ENCODE data around the gene TTC34. TPM values are rescaled to one million over a fixed set of nuclear protein-coding genes. Genes with fewer than 3 reads are reported as not detected.
"Not testable (repeated sequence)": the region's sequence is repeated elsewhere in the genome, so short reads cannot be mapped to it uniquely, and the experiment has no call there.

The TTC34 gene
- total and polyA plus RNA-seq, 2 experiments from 2014 or later: 0.05 to 0.22 TPM

DNA sequence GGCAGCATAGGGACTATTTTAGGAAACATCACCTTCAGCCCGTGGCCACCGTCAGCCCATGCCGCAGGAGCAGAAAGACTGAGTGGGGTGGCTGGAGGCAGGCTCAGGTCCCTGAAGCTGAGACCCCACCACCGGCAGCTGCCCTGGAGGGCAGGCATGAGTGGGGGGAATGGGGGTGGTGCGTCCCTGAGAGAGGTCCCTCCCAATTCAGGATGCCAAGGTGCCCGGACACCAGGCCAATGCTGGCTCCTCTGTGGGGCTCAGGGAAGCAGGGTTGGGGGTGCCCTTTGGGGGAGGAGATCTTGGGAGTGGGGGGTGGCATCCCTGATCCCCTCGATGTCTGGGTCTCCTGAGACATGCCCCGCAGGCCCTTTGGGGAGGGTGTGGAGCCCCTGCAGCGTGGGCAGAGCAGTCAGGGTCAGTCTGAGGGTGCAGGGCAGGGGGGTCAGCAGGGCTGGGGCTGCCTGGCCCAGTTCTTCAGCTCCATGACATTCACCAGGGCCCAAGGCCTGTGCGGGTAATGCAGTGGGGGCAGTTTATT is 998 bp upstream of the TTC34 start:
- no peak for DNase-seq
- in situ Hi-C loops (cut with MboI): no loop called here
- no peaks in the 10 kb centered on the region for H3K9me2 ChIP-seq (ENCODE audit: insufficient read depth)
- H3K27ac ChIP-seq: no peak overlapping the region
- H3K9ac ChIP-seq: no peak overlapping the region
- H3K9me3 ChIP-seq (ENCODE audit: low read depth): no peaks in the 10 kb centered on the region
- H3K4me1 ChIP-seq (ENCODE audit: insufficient read depth): no peaks in the 10 kb centered on the region
- no peaks in the 10 kb centered on the region for H4K20me1 ChIP-seq (ENCODE audit: insufficient read depth)
- H3K4me2 ChIP-seq (ENCODE audit: unreplicated experiment): no peak overlapping the region
- H3K27me3 ChIP-seq (replicated peaks; ENCODE audit: insufficient read depth): no peaks in the 10 kb centered on the region
- no peaks in the 10 kb centered on the region for H3K36me3 ChIP-seq (ENCODE audit: low read depth)
- 47 to 53% methylated on average over 5 to 9 of the region's 10 CpGs for WGBS, 2 experiments (ENCODE audit: low coverage in 1 of 2, low lambda C conversion rate in 2 of 2, missing lambda C conversion rate in 2 of 2)
- TF ChIP-seq EZH2phosphoT487 (IDR thresholded peaks at IDR 0.05; ENCODE audit: insufficient read depth, low read depth): no peak
- no peak for TF ChIP-seq EZH2 (IDR thresholded peaks at IDR 0.05; ENCODE audit: insufficient read depth, poor library complexity, severe bottlenecking)
- no peaks in the 10 kb centered on the region for H3F3A ChIP-seq (ENCODE audit: insufficient read depth)
- H3K4me3 ChIP-seq: no peak overlapping the region
- H3K79me2 ChIP-seq (ENCODE audit: insufficient read depth): no peaks in the 10 kb centered on the region
- H2AFZ ChIP-seq: no peak overlapping the region

DNA sequence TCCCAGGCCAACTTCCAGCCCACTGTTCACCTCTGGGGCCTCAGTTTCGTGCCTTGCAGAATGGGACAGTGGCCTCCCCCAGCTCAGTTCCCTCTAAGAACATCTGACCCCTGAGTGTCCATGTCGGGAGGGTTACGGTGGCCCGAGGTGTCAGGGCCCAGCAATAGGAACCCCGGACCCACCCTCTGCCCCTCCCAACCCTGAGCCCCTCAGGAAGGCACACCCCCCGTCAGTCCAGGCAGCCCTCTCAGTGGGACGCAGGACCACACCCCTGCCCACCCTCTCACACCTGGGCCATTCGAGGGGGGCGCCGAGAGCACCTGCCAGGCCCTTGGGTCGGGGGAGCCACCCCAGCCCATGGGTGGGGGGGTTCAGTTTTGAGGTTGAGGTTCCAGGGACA is 447 bp downstream of the TTC34 start:
- 20 to 48% methylated on average over 7 to 11 of the region's 11 CpGs for WGBS, 2 experiments (ENCODE audit: low coverage in 1 of 2, low lambda C conversion rate in 2 of 2, missing lambda C conversion rate in 2 of 2)
- in situ Hi-C loops (cut with MboI): no loop called here
- no peak for DNase-seq

DNA sequence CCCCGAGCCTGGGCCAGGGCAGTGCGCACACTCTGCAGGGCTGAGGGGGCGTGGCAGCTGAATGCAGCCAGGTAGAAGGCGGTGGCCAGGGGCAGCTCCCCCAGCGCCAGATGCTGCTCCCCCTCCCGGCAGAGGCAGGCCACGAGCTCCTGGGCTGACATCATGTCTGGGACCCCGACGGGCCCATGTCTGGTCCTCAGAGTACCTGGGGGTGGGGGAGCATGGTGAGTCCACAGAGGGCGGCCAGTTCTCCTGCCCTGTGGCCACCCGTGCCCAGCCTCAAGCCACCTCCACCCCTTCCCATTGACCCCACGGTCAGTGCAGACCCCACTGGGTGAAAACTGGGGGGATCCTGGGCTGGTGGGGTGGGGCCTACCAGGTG is 838 bp downstream of the TTC34 start:
- Histone ChIP-seq H3K9me3 (ENCODE audit: low read depth) (no peaks in the 10 kb centered on the region), H2AFZ (no peak overlapping the region), H3K4me2 (ENCODE audit: unreplicated experiment) (no peak overlapping the region), H3K27ac (no peak overlapping the region), H3K9me2 (ENCODE audit: insufficient read depth) (no peaks in the 10 kb centered on the region), H3K4me3 (no peak overlapping the region), H3K79me2 (ENCODE audit: insufficient read depth) (no peaks in the 10 kb centered on the region), H3K27me3 (replicated peaks; ENCODE audit: insufficient read depth) (no peaks in the 10 kb centered on the region), H3F3A (ENCODE audit: insufficient read depth) (no peaks in the 10 kb centered on the region), H3K4me1 (ENCODE audit: insufficient read depth) (no peaks in the 10 kb centered on the region), H3K36me3 (ENCODE audit: low read depth) (no peaks in the 10 kb centered on the region), H3K9ac (no peak overlapping the region), H4K20me1 (ENCODE audit: insufficient read depth) (no peaks in the 10 kb centered on the region)
- WGBS, 2 experiments (ENCODE audit: low coverage in 1 of 2, low lambda C conversion rate in 2 of 2, missing lambda C conversion rate in 2 of 2): 51 to 54% methylated on average over 8 to 11 of the region's 12 CpGs
- in situ Hi-C loops (cut with MboI): no loop called here
- DNase-seq: no peak
- TF ChIP-seq EZH2phosphoT487 (IDR thresholded peaks at IDR 0.05; ENCODE audit: insufficient read depth, low read depth): no peak
- TF ChIP-seq EZH2 (IDR thresholded peaks at IDR 0.05; ENCODE audit: insufficient read depth, poor library complexity, severe bottlenecking): no peak

More for the DNA sequence above, 447 bp downstream of the TTC34 start:
- Histone ChIP-seq H3K9me3 (ENCODE audit: low read depth) (no peaks in the 10 kb centered on the region), H3K4me2 (ENCODE audit: unreplicated experiment) (no peak overlapping the region), H3K4me1 (ENCODE audit: insufficient read depth) (no peaks in the 10 kb centered on the region), H3K36me3 (ENCODE audit: low read depth) (no peaks in the 10 kb centered on the region), H3K4me3 (no peak overlapping the region), H3K9me2 (ENCODE audit: insufficient read depth) (no peaks in the 10 kb centered on the region), H3K27me3 (replicated peaks; ENCODE audit: insufficient read depth) (no peaks in the 10 kb centered on the region), H3K9ac (no peak overlapping the region), H2AFZ (no peak overlapping the region), H3F3A (ENCODE audit: insufficient read depth) (no peaks in the 10 kb centered on the region), H3K27ac (no peak overlapping the region), H4K20me1 (ENCODE audit: insufficient read depth) (no peaks in the 10 kb centered on the region), H3K79me2 (ENCODE audit: insufficient read depth) (no peaks in the 10 kb centered on the region)
- TF ChIP-seq EZH2 (IDR thresholded peaks at IDR 0.05; ENCODE audit: insufficient read depth, poor library complexity, severe bottlenecking): no peak
- no peak for TF ChIP-seq EZH2phosphoT487 (IDR thresholded peaks at IDR 0.05; ENCODE audit: insufficient read depth, low read depth)

DNA sequence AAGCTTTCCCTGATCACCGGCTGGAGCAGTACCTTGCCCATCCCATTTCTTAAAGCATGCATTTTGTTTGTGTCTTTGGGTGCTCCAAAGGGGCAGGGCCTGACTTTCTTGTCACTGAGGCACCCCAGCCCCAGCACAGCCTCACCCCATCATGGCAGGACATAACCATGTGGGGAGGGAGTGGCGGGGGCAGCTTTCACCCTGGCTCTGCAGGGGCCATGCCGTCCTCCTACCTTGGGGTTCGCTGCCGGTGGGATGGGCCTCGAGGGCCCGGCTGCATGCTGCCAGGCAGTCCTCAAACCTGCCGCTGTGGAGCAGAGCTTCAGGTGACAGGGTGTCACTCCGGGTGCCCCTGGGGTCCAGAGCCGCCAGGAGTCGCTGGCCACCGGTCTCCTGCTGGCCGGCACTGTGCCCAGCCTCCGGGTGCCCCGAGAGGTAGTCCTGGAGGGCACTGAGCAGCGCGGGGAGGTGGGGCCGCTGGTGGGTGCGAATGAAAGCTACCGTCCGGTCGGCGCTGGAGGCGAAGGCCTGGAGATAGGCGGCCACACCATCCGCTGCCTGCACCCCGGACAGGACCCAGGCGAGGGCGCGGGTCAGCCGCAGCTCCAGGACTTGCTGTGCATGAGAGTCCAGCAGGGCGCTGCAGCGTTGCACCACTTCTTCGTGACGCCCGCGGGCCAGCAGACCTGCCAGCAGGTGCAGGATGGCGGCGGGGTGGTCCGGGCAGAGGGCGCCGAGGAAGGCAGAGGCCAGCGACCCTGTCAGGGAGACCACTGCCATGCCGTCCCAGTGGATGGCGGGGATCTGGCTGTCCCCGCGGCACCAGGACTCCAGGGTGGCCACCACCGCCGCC is 1.5 kb downstream of the TTC34 start:
- Histone ChIP-seq H3K27me3 (replicated peaks; ENCODE audit: insufficient read depth) (no peaks in the 10 kb centered on the region), H3K79me2 (ENCODE audit: insufficient read depth) (no peaks in the 10 kb centered on the region), H3K4me3 (no peak overlapping the region), H3K36me3 (ENCODE audit: low read depth) (no peaks in the 10 kb centered on the region), H2AFZ (no peak overlapping the region), H4K20me1 (ENCODE audit: insufficient read depth) (no peaks in the 10 kb centered on the region), H3K9ac (no peak overlapping the region), H3K27ac (no peak overlapping the region), H3K9me3 (ENCODE audit: low read depth) (no peaks in the 10 kb centered on the region), H3K9me2 (ENCODE audit: insufficient read depth) (no peaks in the 10 kb centered on the region), H3K4me2 (ENCODE audit: unreplicated experiment) (no peak overlapping the region), H3K4me1 (ENCODE audit: insufficient read depth) (no peaks in the 10 kb centered on the region), H3F3A (ENCODE audit: insufficient read depth) (no peaks in the 10 kb centered on the region)
- no peak for DNase-seq
- in situ Hi-C loops (cut with MboI): no loop called here
- 72 to 76% methylated on average over 43 to 47 of the region's 49 CpGs for WGBS, 2 experiments (ENCODE audit: low coverage in 1 of 2, low lambda C conversion rate in 2 of 2, missing lambda C conversion rate in 2 of 2)
- no peak for TF ChIP-seq EZH2 (IDR thresholded peaks at IDR 0.05; ENCODE audit: insufficient read depth, poor library complexity, severe bottlenecking)
- TF ChIP-seq EZH2phosphoT487 (IDR thresholded peaks at IDR 0.05; ENCODE audit: insufficient read depth, low read depth): no peak

DNA sequence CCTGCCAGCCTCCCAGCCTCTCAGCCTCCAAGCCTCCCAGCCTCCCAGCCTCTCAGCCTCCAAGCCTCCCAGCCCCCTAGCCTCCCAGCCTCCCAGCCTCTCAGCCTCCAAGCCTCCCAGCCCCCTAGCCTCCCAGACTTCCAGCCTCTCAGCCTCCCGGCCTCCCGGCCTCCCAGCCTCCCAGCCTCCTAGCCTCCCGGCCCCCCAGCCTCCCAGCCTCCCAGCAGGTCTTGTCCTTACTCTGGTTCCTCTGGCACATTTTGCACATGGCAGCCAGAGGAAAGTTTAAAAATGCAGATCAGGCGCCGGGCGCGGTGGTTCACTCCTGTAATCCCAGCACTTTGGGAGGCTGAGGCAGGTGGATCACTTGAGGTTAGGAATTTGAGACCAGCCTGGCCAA is 2.5 kb downstream of the TTC34 start:
- H3K9ac ChIP-seq; H3K4me1 ChIP-seq (ENCODE audit: insufficient read depth); H2AFZ ChIP-seq; H3K27me3 ChIP-seq (replicated peaks; ENCODE audit: insufficient read depth); H3K36me3 ChIP-seq (ENCODE audit: low read depth); H3F3A ChIP-seq (ENCODE audit: insufficient read depth); H3K4me3 ChIP-seq; H4K20me1 ChIP-seq (ENCODE audit: insufficient read depth); DNase-seq; H3K9me3 ChIP-seq (ENCODE audit: low read depth); H3K9me2 ChIP-seq (ENCODE audit: insufficient read depth); H3K27ac ChIP-seq; H3K4me2 ChIP-seq (ENCODE audit: unreplicated experiment); in situ Hi-C loops (cut with MboI); H3K79me2 ChIP-seq (ENCODE audit: insufficient read depth): not testable (repeated sequence)
- WGBS, 2 experiments (ENCODE audit: low coverage in 1 of 2, low lambda C conversion rate in 2 of 2, missing lambda C conversion rate in 2 of 2): 84 to 93% methylated on average over 7 of the region's 7 CpGs

Data from GM23248 (cell line).